PFSK-1 (cell line): ENCODE data around the gene RBM20.

Source experiments
- FOXP2 ChIP-seq: optimal IDR thresholded peaks from 2 replicates; pipeline ENCODE3; 2011; ENCODE audit warnings: borderline replicate concordance, control low read depth, inconsistent platforms; ENCODE audit not compliant: insufficient read depth; ENCODE audit errors: extremely low read length, extremely low read depth
- POLR2AphosphoS5 ChIP-seq: IDR thresholded peaks from 2 replicates; pipeline ENCODE4 v1.6.1; 2012; ENCODE audit warnings: low read depth, mild to moderate bottlenecking, control low read depth, low read length, moderate library complexity
- REST ChIP-seq, 2 experiments: IDR thresholded peaks; 2 replicates each; pipeline versions ENCODE4 v1.6.1 to v1.8.0; 2011 to 2012; ENCODE audit warnings: low read depth in 2 of 2, low read length in 2 of 2, control low read depth in 1 of 2, inconsistent platforms in 1 of 2, mild to moderate bottlenecking in 1 of 2, moderate library complexity in 1 of 2; ENCODE audit not compliant: insufficient read depth in 1 of 2
- SIN3A ChIP-seq: IDR thresholded peaks from 2 replicates; pipeline ENCODE4 v1.6.1; 2012; ENCODE audit warnings: mild to moderate bottlenecking, low read length, moderate library complexity, borderline replicate concordance; ENCODE audit not compliant: insufficient read depth
- TAF1 ChIP-seq: IDR thresholded peaks from 2 replicates; pipeline ENCODE4 v1.6.1; 2012; ENCODE audit warnings: low read length, control low read depth, borderline replicate concordance; ENCODE audit not compliant: insufficient read depth

Gene RBM20

DNA sequence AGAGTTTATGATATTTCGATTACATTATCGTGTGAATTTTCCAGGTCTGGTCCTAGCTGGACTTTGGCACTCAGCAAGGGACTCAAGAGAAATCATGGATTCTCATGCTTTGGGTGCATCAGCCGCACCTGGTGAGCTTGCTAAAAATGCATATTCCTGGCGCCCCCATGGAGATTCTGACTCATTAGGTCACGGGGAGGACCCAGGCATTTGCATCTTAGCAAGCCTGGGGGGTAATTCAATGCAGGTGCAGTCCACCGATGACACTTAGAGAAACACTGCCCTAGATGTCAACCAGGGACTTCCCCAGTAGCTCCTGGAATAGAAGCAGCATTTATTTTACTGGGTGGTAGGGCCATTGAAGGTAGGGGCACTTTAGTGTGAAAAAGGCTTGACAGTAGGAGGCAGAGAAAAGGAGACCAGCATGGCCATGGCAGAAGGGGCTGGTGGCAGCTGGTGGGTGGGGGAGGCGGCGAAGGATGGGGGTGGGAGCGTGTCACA lies 197.7 kb downstream of the RBM20 start:
- TF ChIP-seq FOXP2 (no peak), TAF1 (no peak), SIN3A (no peak), POLR2AphosphoS5 (no peak), REST (IDR thresholded peaks at IDR 0.05; ENCODE audit: insufficient read depth in 1 of 2, low read depth in 2 of 2, low read length in 2 of 2) (no peak)

GRCh38 chr10:110842326-110842904 lies 198.3 kb downstream of the RBM20 start:
- TF ChIP-seq FOXP2 = no peak
- no peak for TF ChIP-seq REST (IDR thresholded peaks at IDR 0.05; ENCODE audit: insufficient read depth in 1 of 2, low read depth in 2 of 2, low read length in 2 of 2)
- TF ChIP-seq POLR2AphosphoS5 = no peak
- TF ChIP-seq SIN3A = no peak
- no peak for TF ChIP-seq TAF1

DNA sequence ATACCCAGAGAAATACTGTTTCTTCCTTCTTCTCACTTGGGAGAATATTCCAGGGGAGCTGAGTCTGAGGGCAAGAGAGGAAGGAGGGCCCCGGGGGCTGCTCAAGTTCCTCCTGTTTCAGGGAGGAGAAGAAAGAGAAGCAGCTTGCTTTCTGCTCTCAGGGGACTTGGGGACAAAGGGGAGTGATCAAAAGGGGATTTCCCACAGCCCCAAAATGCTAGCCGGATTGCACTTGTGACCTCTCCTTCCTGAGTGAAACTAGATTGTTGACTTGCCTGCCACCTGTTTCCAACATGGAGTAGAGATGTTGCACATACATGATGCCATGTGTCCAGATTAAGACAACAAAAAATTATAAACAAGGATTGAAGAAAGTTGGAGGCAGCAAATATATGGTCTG lies 198.9 kb downstream of the RBM20 start:
- TF ChIP-seq FOXP2 (no peak), SIN3A (no peak), REST (IDR thresholded peaks at IDR 0.05; ENCODE audit: insufficient read depth in 1 of 2, low read depth in 2 of 2, low read length in 2 of 2) (no peak), POLR2AphosphoS5 (no peak), TAF1 (no peak)

DNA sequence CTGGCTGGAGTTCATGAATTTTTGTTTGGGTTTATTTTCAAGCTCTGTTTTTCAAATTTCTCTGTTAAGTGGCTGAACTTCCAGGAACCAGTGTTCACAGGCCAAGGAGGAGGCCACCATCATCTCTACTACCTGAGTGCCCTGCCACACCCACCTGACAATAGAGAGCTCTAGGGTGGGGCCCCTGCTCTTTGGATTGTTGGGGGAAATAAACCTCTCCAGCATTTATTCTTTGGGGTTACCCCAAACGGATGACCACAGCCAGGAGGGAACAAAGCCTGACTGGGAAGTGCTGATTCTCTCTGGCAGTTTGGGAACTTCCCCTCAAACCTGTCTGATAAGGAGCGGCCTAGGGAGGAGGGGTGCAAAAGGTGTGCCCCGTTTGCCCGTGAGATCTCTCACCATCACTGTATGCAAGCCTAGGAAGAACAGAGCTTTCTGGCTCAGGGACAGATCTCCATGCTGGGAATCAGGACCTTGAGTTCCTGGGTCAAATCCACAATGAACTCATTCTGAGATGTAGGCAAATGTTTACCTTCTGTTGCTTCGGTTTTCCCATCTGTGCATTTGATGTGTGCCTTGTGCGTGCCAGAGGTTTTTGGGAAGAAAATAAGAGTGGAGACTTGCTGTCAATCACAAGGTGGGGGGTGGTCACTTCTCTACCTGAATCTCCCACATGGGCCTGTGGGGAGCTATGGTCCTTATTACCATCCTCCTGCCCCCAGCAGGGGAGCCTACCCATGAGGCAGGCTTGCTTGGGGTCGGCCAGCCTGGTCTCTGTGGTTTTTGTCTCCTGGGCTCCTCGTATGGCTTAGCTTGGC lies 199.9 kb downstream of the RBM20 start:
- no peak for TF ChIP-seq FOXP2
- TF ChIP-seq SIN3A = no peak
- TF ChIP-seq TAF1 = no peak
- no peak for TF ChIP-seq POLR2AphosphoS5
- TF ChIP-seq REST (IDR thresholded peaks at IDR 0.05; ENCODE audit: insufficient read depth in 1 of 2, low read depth in 2 of 2, low read length in 2 of 2) = no peak
